Gastroesophageal sphincter (tissue), 4 donors: ENCODE measurements around the gene GABRB2. TPM values are rescaled to one million over a fixed set of nuclear protein-coding genes. Genes with fewer than 3 reads are reported as not detected.

Experiments used
- ATAC-seq: fragments of 150-250 bp; one replicate; pipeline ENCODE4 v1.9.1; 2016; ENCODE audit warnings: mild to moderate bottlenecking, moderate library complexity
- H3K27ac ChIP-seq, 4 donors: fragments of 200-600 bp; sonication (generic) in 3 of 4; 1 replicate in 3 of 4; 2 replicates in 1 of 4; pipeline ENCODE4 v1.5.1; 2016 to 2019
- H3K27me3 ChIP-seq: fragments of 200-600 bp; sonication (generic); one replicate; pipeline ENCODE4 v1.5.1; 2019
- H3K36me3 ChIP-seq, 2 donors: fragments of 200-600 bp; sonication (generic); one replicate each; pipeline ENCODE4 v1.5.1; 2019; ENCODE audit warnings: control low read depth in 1 of 2
- H3K4me1 ChIP-seq, 3 donors: fragments of 200-600 bp; sonication (generic); 1 replicate in 2 of 3; 2 replicates in 1 of 3; pipeline ENCODE4 v1.5.1; 2016 to 2019; ENCODE audit warnings: control low read depth in 2 of 3
- H3K4me3 ChIP-seq, 2 donors: fragments of 200-600 bp; sonication (generic); one replicate each; pipeline ENCODE4 v1.5.1; 2019; ENCODE audit warnings: mild to moderate bottlenecking in 1 of 2, moderate library complexity in 1 of 2
- H3K9me3 ChIP-seq, 3 donors: fragments of 200-600 bp; sonication (generic); one replicate each; pipeline ENCODE4 v1.5.1; 2017 to 2019; ENCODE audit warnings: control low read depth in 2 of 3
- EP300 ChIP-seq: sonication (generic); formaldehyde crosslinking; IDR thresholded peaks from one replicate; pipeline ENCODE4 v1.6.1; 2017; ENCODE audit warnings: antibody characterized with exemption, mild to moderate bottlenecking
- POLR2A ChIP-seq, 2 donors: fragments of 450-650 bp; IDR thresholded peaks; one replicate each; pipeline ENCODE4 v1.6.1; 2017; ENCODE audit warnings: antibody characterized with exemption in 2 of 2, mild to moderate bottlenecking in 2 of 2, moderate library complexity in 1 of 2
- POLR2AphosphoS5 ChIP-seq: sonication (generic); formaldehyde crosslinking; IDR thresholded peaks from one replicate; pipeline ENCODE4 v1.6.1; 2017; ENCODE audit warnings: antibody characterized with exemption
- WGBS, 2 donors: methylation state at CpG; one replicate each; pipeline ENCODE4 v1.1.5; 2018; ENCODE audit warnings: low coverage in 1 of 2; 5-methylcytosine and 5-hydroxymethylcytosine counted together
- total RNA-seq, 4 donors: library from RNA; depleted of rRNA; stranded (reverse); fragments of >200 nt; gene quantifications; one replicate each; pipeline ENCODE4 v1.1.0, GENCODE V29; 2016
- TF ChIP-seq, protein P1 (sequence below), 4 experiments: fragments of 200-600 bp in 2 of 4; fragments of 450-650 bp in 2 of 4; sonication (generic) in 1 of 4; IDR thresholded peaks; one replicate each; pipeline ENCODE4 v1.5.1; 2017 to 2019; ENCODE audit warnings: antibody characterized with exemption in 4 of 4, mild to moderate bottlenecking in 2 of 4, moderate library complexity in 2 of 4

The GABRB2 gene
- total RNA-seq, 4 donors from 2014 or later, result 1.0 to 17.3 (median 1.1) TPM

DNA sequence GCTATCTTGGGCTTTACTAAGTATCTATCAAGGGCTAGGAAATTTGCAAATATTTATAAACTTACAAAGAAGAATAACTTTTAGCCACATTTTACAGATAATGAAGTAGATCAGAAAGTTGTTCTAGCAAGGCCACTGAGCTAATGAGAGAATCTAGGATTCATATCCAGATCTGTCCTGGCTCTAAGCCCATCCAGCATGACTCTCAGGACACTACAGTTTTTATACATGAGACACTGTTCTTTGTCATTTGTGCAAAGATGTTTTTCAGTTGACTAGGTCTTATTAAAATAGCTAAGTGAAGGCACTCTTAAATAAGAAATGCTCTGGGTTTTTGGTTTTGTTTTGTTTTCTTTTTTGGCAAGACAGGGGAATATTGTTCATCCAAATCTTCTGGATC is 273.1 kb downstream of the GABRB2 start:
- no peaks in the 10 kb centered on the region for H3K27me3 ChIP-seq
- H3K9me3 ChIP-seq, result no peaks in the 10 kb centered on the region
- no peaks in the 10 kb centered on the region for H3K36me3 ChIP-seq
- no peaks in the 10 kb centered on the region for H3K4me1 ChIP-seq
- H3K4me3 ChIP-seq, result no peak overlapping the region
- H3K27ac ChIP-seq, result no peak overlapping the region
- ATAC-seq, result no peak
- TF ChIP-seq POLR2A (IDR thresholded peaks at IDR 0.05) (no peak), POLR2AphosphoS5 (no peak), EP300 (no peak)
- TF ChIP-seq, protein P1, sequence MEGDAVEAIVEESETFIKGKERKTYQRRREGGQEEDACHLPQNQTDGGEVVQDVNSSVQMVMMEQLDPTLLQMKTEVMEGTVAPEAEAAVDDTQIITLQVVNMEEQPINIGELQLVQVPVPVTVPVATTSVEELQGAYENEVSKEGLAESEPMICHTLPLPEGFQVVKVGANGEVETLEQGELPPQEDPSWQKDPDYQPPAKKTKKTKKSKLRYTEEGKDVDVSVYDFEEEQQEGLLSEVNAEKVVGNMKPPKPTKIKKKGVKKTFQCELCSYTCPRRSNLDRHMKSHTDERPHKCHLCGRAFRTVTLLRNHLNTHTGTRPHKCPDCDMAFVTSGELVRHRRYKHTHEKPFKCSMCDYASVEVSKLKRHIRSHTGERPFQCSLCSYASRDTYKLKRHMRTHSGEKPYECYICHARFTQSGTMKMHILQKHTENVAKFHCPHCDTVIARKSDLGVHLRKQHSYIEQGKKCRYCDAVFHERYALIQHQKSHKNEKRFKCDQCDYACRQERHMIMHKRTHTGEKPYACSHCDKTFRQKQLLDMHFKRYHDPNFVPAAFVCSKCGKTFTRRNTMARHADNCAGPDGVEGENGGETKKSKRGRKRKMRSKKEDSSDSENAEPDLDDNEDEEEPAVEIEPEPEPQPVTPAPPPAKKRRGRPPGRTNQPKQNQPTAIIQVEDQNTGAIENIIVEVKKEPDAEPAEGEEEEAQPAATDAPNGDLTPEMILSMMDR (IDR thresholded peaks at IDR 0.05), result no peak

DNA sequence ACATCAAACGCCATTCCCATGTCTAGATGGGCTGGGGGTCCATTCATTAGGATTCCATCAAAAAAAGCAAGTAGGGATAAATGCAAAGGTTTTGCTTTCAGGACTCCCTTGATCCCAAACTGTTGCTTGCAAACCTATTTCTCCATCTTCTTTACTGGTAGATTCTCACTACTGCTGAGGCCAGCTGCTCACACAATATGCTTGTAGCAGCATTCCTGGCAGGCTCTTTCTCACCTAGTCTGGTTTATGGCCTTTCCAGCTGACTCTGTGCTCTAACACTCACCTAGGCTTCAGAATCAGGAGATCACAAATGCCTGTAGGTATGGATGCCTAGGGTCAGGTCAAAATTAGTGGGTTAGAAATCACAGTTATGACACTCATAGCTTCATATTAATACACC is 274.7 kb downstream of the GABRB2 start:
- 50% methylated on average over 1 of the region's 1 CpG; no CpG with 5 or more reads in 1 of the 2 donors for WGBS, 2 donors
- H3K27ac ChIP-seq, result no peak overlapping the region

DNA sequence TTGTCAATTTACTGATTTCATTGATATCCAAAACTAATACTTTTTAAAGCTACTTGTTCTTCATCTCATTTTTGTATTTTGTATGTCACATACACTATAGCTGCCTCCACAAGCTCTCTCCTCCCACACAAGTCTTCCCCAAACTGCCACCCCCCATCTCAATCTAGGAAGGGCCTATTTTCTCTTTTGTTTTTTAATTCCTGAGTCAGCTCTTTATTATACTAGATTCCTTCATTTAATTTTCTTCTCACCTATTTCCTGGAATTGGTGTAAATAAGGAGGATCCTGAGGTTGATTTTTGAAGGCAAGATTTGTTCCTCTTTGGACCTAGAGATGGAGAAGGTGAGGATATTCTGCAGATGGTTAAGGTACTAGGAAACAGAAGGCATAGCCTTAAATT is 277.4 kb downstream of the GABRB2 start:
- ATAC-seq, result no peak
- Histone ChIP-seq H3K36me3 (no peaks in the 10 kb centered on the region), H3K9me3 (no peaks in the 10 kb centered on the region), H3K4me1 (peaks cover 0 to under 1% (median 0%) of the 10 kb centered on the region in 3 donors), H3K4me3 (no peak overlapping the region), H3K27me3 (no peaks in the 10 kb centered on the region), H3K27ac (no peak overlapping the region)
- no peak for TF ChIP-seq POLR2A (IDR thresholded peaks at IDR 0.05)
- no peak for TF ChIP-seq POLR2AphosphoS5
- TF ChIP-seq EP300, result no peak
- TF ChIP-seq, protein P1 (IDR thresholded peaks at IDR 0.05), result no peak

More for the DNA sequence above, 274.7 kb downstream of the GABRB2 start:
- Histone ChIP-seq H3K4me1 (no peaks in the 10 kb centered on the region), H3K36me3 (no peaks in the 10 kb centered on the region), H3K4me3 (no peak overlapping the region), H3K27me3 (no peaks in the 10 kb centered on the region), H3K9me3 (no peaks in the 10 kb centered on the region)
- TF ChIP-seq, protein P1 (IDR thresholded peaks at IDR 0.05), result no peak
- TF ChIP-seq EP300, result no peak
- no peak for TF ChIP-seq POLR2AphosphoS5
- no peak for TF ChIP-seq POLR2A (IDR thresholded peaks at IDR 0.05)
- no peak for ATAC-seq

DNA sequence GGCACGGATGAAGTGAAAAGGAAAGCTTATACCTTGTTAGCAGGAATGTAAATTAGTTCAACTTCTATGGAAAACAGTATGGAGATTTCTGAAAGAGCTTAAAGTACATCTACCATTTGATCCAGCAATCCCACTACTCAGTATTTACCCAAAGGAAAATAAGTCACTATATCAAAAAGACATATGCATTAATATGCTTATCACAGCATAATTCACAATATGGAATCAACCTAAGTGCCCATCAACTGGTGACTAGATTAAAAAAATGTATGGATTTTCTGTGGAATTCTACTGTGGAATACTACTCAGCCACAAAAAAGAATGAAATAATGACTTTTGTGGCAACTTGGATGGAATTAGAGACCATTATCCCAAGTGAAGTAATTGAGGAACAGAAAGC is 279.6 kb downstream of the GABRB2 start:
- ATAC-seq, result no peak
- TF ChIP-seq, protein P1 (IDR thresholded peaks at IDR 0.05), result no peak
- TF ChIP-seq POLR2A (IDR thresholded peaks at IDR 0.05) (no peak), POLR2AphosphoS5 (no peak)
- 63 to 93% methylated on average over 1 of the region's 1 CpG for WGBS, 2 donors

DNA sequence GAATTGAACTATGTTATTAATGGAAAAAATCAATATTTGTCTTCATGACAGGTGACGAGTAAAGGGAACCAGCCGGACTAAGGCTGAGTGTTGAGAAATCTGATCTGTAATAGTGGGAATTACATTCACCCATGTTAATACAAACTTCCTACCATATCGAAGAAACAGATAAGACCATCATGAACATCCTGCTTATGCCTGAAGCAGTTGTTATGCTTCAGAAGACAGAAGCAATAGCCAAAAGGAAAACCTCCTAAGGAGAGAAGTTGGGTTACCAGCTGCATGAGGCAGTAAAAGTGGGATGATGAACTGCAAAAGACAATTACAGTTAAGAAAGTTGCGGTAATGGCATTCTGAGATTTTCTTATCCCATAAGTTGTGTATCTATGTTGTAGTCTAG is 281.5 kb downstream of the GABRB2 start:
- H3K4me1 ChIP-seq, result peaks cover 0 to 17% (median 0%) of the 10 kb centered on the region in 3 donors
- no peaks in the 10 kb centered on the region for H3K9me3 ChIP-seq
- H3K27me3 ChIP-seq, result no peaks in the 10 kb centered on the region
- WGBS, 2 donors, result 65 to 84% methylated on average over 4 of the region's 4 CpGs
- no peak overlapping the region for H3K27ac ChIP-seq
- TF ChIP-seq, protein P1 (IDR thresholded peaks at IDR 0.05), result no peak
- TF ChIP-seq EP300, result no peak
- no peak for TF ChIP-seq POLR2AphosphoS5
- no peak for TF ChIP-seq POLR2A (IDR thresholded peaks at IDR 0.05)
- ATAC-seq, result no peak
- no peaks in the 10 kb centered on the region for H3K36me3 ChIP-seq
- no peak overlapping the region for H3K4me3 ChIP-seq

More for the DNA sequence above, 279.6 kb downstream of the GABRB2 start:
- Histone ChIP-seq H3K4me1 (peaks cover 0 to 17% (median 0%) of the 10 kb centered on the region in 3 donors), H3K4me3 (no peak overlapping the region), H3K27ac (no peak overlapping the region), H3K9me3 (no peaks in the 10 kb centered on the region), H3K36me3 (no peaks in the 10 kb centered on the region), H3K27me3 (no peaks in the 10 kb centered on the region)
